ENCODE results near the gene BUD13. TPM values are rescaled to one million over a fixed set of nuclear protein-coding genes. Genes with fewer than 3 reads are reported as not detected.

BUD13 gene
- total RNA-seq, 2 donors from 2014 or later: 12.2 to 16.0 TPM

DNA sequence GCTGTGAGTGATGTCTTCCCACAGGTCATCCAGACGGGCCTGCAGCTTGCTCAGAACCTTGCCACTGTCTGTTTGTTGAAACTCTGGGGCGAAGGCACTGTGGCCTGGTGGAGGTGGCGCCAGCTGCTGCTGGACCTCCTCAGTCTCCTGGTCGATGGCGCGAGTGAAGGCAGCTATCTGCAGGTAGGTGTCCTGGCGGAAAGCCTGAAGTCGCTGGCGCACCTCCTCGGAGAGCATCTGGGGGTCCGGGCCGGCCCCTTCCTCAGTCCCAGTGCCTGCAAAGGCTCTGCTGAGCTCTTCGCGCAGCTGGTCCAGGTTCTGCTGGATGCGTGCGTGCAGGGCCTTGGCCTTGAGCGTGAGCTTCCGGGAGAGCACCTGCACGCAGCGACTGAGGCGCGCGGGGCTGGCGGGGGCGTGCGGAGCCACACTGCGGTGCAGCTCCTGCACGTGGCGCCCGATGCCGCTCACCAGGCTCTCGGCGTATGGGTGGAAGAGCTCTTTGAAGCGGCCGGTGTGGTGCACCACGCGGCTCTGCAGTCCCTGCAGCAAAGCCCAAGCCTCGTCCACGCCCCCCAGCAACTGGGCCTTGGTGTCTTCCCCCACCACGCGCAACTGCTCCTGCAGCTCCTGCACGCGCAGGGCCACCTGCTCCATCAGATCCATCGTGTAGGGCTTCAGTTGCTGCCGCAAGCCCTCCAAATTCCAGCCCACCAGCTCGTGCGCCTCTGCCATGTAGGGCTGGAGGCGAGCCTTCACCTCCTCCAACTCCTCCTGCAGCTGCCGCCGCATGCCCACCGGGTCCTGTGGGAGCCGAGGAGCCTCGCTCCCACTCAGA lies 17.6 kb upstream of the BUD13 start:
- no peak for TF ChIP-seq POLR2A (IDR thresholded peaks at IDR 0.05)
- no peak for TF ChIP-seq POLR2AphosphoS5 (IDR thresholded peaks at IDR 0.05)
- no peak for TF ChIP-seq CTCF (IDR thresholded peaks at IDR 0.05)
- Histone ChIP-seq H3K9me3 (no peaks in the 10 kb centered on the region), H3K4me3 (no peak overlapping the region), H3K4me1 (replicated peaks) (peaks cover 3% of the 10 kb centered on the region), H3K27me3 (replicated peaks; ENCODE audit: insufficient read depth) (no peaks in the 10 kb centered on the region), H3K36me3 (peaks cover 1% of the 10 kb centered on the region in 2 donors), H3K27ac (no peak overlapping the region)
- no peak for DNase-seq (ENCODE audit: low spot score)
- intact Hi-C loops (cut with DNase I): loop anchor here (10.0 kb wide), 1 partner anchor 84 kb away; no protein-coding TSS in a partner anchor
- 86% methylated on average over 53 of the region's 53 CpGs for WGBS

DNA sequence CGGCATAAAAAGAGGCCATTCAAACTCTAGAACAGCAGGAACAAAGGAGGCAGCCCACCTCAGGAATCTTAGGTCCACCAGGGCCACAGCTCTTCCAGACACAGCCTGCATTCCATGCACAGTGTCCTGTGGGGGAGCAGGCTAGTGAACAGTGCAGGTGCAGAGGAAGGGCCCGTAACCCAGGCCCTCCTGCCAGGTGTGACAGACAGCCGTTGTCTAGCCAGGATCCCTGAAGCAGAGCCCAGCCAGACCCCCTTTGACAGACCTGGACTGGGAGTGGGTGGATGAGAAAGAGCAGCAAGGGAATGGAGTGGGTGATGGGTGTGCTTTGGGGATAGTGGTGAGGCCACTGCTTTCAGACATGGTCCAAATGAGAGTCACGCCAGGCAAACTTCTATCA lies 16.2 kb upstream of the BUD13 start:
- WGBS: 81% methylated on average over 4 of the region's 4 CpGs
- DNase-seq (ENCODE audit: low spot score): no peak
- H3K36me3 ChIP-seq: peaks cover 9 to 10% of the 10 kb centered on the region in 2 donors
- H3K27me3 ChIP-seq (replicated peaks; ENCODE audit: insufficient read depth): no peaks in the 10 kb centered on the region
- no peak for TF ChIP-seq POLR2AphosphoS5 (IDR thresholded peaks at IDR 0.05)
- no peak for TF ChIP-seq POLR2A (IDR thresholded peaks at IDR 0.05)
- TF ChIP-seq CTCF (IDR thresholded peaks at IDR 0.05): no peak
- peaks cover 3% of the 10 kb centered on the region for H3K4me1 ChIP-seq (replicated peaks)
- no peak overlapping the region for H3K27ac ChIP-seq
- no peaks in the 10 kb centered on the region for H3K9me3 ChIP-seq
- no peak overlapping the region for H3K4me3 ChIP-seq
- intact Hi-C loops (cut with DNase I): loop anchor here (5.0 kb wide), 2 partner anchors 313 to 443 kb away; partner anchors contain the start of genes PCSK7 and RNF214

DNA sequence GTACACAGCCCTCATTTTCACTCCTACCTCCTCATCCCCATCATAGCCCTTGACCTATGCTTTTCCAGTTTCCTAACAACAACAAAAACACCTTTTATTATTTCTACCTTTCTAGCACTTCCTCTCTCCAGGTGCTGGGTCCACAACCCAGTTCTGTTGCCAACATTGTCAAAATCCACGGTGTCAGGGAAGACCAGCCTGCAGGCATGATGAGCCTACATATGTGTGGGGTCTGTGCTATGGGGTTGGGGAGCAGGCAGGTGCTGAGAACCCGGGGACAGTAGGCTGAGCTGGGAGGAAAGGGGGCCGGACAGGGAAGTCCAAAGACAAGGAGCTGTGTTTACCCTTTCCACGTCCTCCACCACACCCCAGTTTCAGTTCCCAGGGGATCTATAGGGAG lies 15.7 kb upstream of the BUD13 start:
- no peak for TF ChIP-seq CTCF (IDR thresholded peaks at IDR 0.05)
- TF ChIP-seq POLR2A (IDR thresholded peaks at IDR 0.05): no peak
- intact Hi-C loops (cut with DNase I): loop anchor here (5.0 kb wide), 2 partner anchors 314 to 444 kb away; partner anchors contain the start of genes PCSK7 and RNF214
- Histone ChIP-seq H3K4me3 (peak overlapping the region; percentile 79 to 89), H3K27ac (peak overlapping the region; percentile 73 to 83), H3K4me1 (replicated peaks) (peaks cover 3% of the 10 kb centered on the region), H3K9me3 (no peaks in the 10 kb centered on the region), H3K36me3 (peaks cover 9 to 10% of the 10 kb centered on the region in 2 donors), H3K27me3 (replicated peaks; ENCODE audit: insufficient read depth) (no peaks in the 10 kb centered on the region)
- DNase-seq (ENCODE audit: low spot score): no peak
- whole genome bisulfite sequencing: 43% methylated on average over 4 of the region's 4 CpGs

- intact Hi-C loops (cut with DNase I): loop anchor here (5.0 kb wide), 2 partner anchors 314 to 444 kb away; partner anchors contain the start of genes PCSK7 and RNF214
- peak within 1 kb of the TSS; percentile 79 to 89 for H3K4me3 ChIP-seq
- peaks cover 9 to 10% of the 10 kb centered on the region in 2 donors for H3K36me3 ChIP-seq
- peaks cover 3% of the 10 kb centered on the region for H3K4me1 ChIP-seq (replicated peaks)
- peak; percentile 76 for DNase-seq (ENCODE audit: low spot score)
- peak; percentile 86 for TF ChIP-seq POLR2AphosphoS5 (IDR thresholded peaks at IDR 0.05)
- peak; percentile 67 for TF ChIP-seq POLR2A (IDR thresholded peaks at IDR 0.05)
- peak in 2 of 4 experiments; percentile 27 to 33 for TF ChIP-seq CTCF (IDR thresholded peaks at IDR 0.05)
- under 1% methylated on average over 56 of the region's 56 CpGs for WGBS
- H3K27ac ChIP-seq: peak within 1 kb of the TSS; percentile 73 to 83
- H3K27me3 ChIP-seq (replicated peaks; ENCODE audit: insufficient read depth): no peaks in the 10 kb centered on the region
- H3K9me3 ChIP-seq: no peaks in the 10 kb centered on the region
Measured at GRCh38 chr11:116787786-116788486, 15.1 kb upstream of the BUD13 start, which contains the start of gene ZPR1. TSS of gene ZPR1 (minus strand) at chr11:116788023. CDS start at chr11:116787990, 33 bp downstream.
